ENCODE results near the gene CLEC19A. TPM values are rescaled to one million over a fixed set of nuclear protein-coding genes. Genes with fewer than 3 reads are reported as not detected.

CLEC19A gene
- total RNA-seq, 1 donor from 2014 or later = not detected

GRCh38 chr16:19283637-19284036, 1.9 kb upstream of the CLEC19A start:
- Mint-ChIP-seq H3K4me3 (no peak overlapping the region), H3K27ac (no peak overlapping the region), H3K9me3 (peaks cover 3% of the 10 kb centered on the region), H3K36me3 (ENCODE audit: low read depth) (no peaks in the 10 kb centered on the region), H3K27me3 (no peaks in the 10 kb centered on the region), H3K4me1 (no peaks in the 10 kb centered on the region)
- TF ChIP-seq CTCF (IDR thresholded peaks at IDR 0.05) = no peak
- DNase-seq (no peak), ATAC-seq (ENCODE audit: low read depth) (no peak)
- intact Hi-C loops (cut with micrococcal nuclease) = no loop called here
- ChIA-PET CTCF (no interaction called here), POLR2A (no interaction called here)

GRCh38 chr16:19284207-19284606, 1.3 kb upstream of the CLEC19A start:
- Mint-ChIP-seq H3K4me1 (no peaks in the 10 kb centered on the region), H3K9me3 (peaks cover 3% of the 10 kb centered on the region), H3K4me3 (no peak overlapping the region), H3K27ac (no peak overlapping the region), H3K27me3 (no peaks in the 10 kb centered on the region), H3K36me3 (ENCODE audit: low read depth) (no peaks in the 10 kb centered on the region)
- intact Hi-C loops (cut with micrococcal nuclease) = no loop called here
- POLR2A ChIA-PET = no interaction called here
- TF ChIP-seq CTCF (IDR thresholded peaks at IDR 0.05) = no peak
- CTCF ChIA-PET = no interaction called here
- DNase-seq (no peak), ATAC-seq (ENCODE audit: low read depth) (no peak)

GRCh38 chr16:19286827-19287226, 1.3 kb downstream of the CLEC19A start:
- CTCF ChIA-PET = no interaction called here
- no peak for ATAC-seq (ENCODE audit: low read depth)
- H3K9me3 Mint-ChIP-seq = peaks cover 2% of the 10 kb centered on the region

GRCh38 chr16:19287241-19287640, 1.7 kb downstream of the CLEC19A start:
- TF ChIP-seq CTCF (IDR thresholded peaks at IDR 0.05) = no peak
- ATAC-seq (ENCODE audit: low read depth) (no peak), DNase-seq (no peak)
- Mint-ChIP-seq H3K27me3 (peaks cover 2% of the 10 kb centered on the region), H3K4me1 (no peaks in the 10 kb centered on the region), H3K9me3 (no peaks in the 10 kb centered on the region), H3K4me3 (no peak overlapping the region), H3K36me3 (ENCODE audit: low read depth) (no peaks in the 10 kb centered on the region), H3K27ac (no peak overlapping the region)
- intact Hi-C loops (cut with micrococcal nuclease) = no loop called here
- CTCF ChIA-PET = no interaction called here
- POLR2A ChIA-PET = no interaction called here

More at GRCh38 chr16:19286827-19287226, 1.3 kb downstream of the CLEC19A start:
- TF ChIP-seq CTCF (IDR thresholded peaks at IDR 0.05) = no peak
- Mint-ChIP-seq H3K27ac (no peak overlapping the region), H3K4me3 (no peak overlapping the region), H3K4me1 (no peaks in the 10 kb centered on the region), H3K27me3 (peaks cover 2% of the 10 kb centered on the region), H3K36me3 (ENCODE audit: low read depth) (no peaks in the 10 kb centered on the region)
- POLR2A ChIA-PET = no interaction called here
- no peak for DNase-seq
- intact Hi-C loops (cut with micrococcal nuclease) = no loop called here

GRCh38 chr16:19288872-19289799, 3.6 kb downstream of the CLEC19A start:
- Mint-ChIP-seq H3K4me1 (peaks cover 17% of the 10 kb centered on the region), H3K27ac (no peak overlapping the region), H3K36me3 (ENCODE audit: low read depth) (no peaks in the 10 kb centered on the region), H3K27me3 (peaks cover 2% of the 10 kb centered on the region), H3K4me3 (no peak overlapping the region), H3K9me3 (no peaks in the 10 kb centered on the region)
- POLR2A ChIA-PET = no interaction called here
- ATAC-seq (ENCODE audit: low read depth) = no peak
- DNase-seq = no peak
- TF ChIP-seq CTCF (IDR thresholded peaks at IDR 0.05) = no peak
- CTCF ChIA-PET = no interaction called here
- intact Hi-C loops (cut with micrococcal nuclease) = no loop called here

Measured in activated B cell treated with CpG ODN at 0.5 μM for 24 hours (primary cell).